GM23338 (cell line): ENCODE results near the gene A2ML1.

Experiments
- EZH2 ChIP-seq: fragments of 200-600 bp; sonication (generic); IDR thresholded peaks from one replicate; pipeline ENCODE4 v1.8.0; 2017; ENCODE audit warnings: antibody characterized with exemption, mild to moderate bottlenecking, low read depth; ENCODE audit not compliant: unreplicated experiment
- EZH2phosphoT487 ChIP-seq: fragments of 200-600 bp; sonication (generic); IDR thresholded peaks from one replicate; pipeline ENCODE4 v1.8.1; 2018; ENCODE audit warnings: antibody characterized with exemption; ENCODE audit not compliant: unreplicated experiment
- POLR2AphosphoS5 ChIP-seq: IDR thresholded peaks from 2 replicates; pipeline ENCODE4 v1.6.1; 2016; ENCODE audit warnings: antibody characterized with exemption, low read depth
- STAT1 ChIP-seq: IDR thresholded peaks from one replicate; pipeline ENCODE4 v1.6.1; 2016; ENCODE audit warnings: antibody characterized with exemption; ENCODE audit not compliant: unreplicated experiment
- ZNF114 ChIP-seq: fragments of 250-450 bp; sonication (Bioruptor Pico); IDR thresholded peaks from 2 replicates; pipeline ENCODE4 v1.5.0; 2020; ENCODE audit warnings: mild to moderate bottlenecking, moderate library complexity
- TF ChIP-seq, protein P1 (sequence below), 2 experiments: fragments of 200-600 bp in 1 of 2; sonication (generic) in 1 of 2; conservative IDR thresholded peaks; 2 replicates each; pipeline versions ENCODE4 v1.5.1 to v1.6.1; 2016 to 2017; ENCODE audit warnings: antibody characterized with exemption in 2 of 2, low read depth in 2 of 2, mild to moderate bottlenecking in 2 of 2, moderate library complexity in 1 of 2
- TF ChIP-seq, protein P2 (sequence below): IDR thresholded peaks from one replicate; pipeline ENCODE4 v1.6.1; 2018; ENCODE audit warnings: antibody characterized with exemption; ENCODE audit not compliant: unreplicated experiment

GRCh38 chr12:8866429-8866828 is 44.0 kb downstream of the A2ML1 start:
- TF ChIP-seq, protein P1, sequence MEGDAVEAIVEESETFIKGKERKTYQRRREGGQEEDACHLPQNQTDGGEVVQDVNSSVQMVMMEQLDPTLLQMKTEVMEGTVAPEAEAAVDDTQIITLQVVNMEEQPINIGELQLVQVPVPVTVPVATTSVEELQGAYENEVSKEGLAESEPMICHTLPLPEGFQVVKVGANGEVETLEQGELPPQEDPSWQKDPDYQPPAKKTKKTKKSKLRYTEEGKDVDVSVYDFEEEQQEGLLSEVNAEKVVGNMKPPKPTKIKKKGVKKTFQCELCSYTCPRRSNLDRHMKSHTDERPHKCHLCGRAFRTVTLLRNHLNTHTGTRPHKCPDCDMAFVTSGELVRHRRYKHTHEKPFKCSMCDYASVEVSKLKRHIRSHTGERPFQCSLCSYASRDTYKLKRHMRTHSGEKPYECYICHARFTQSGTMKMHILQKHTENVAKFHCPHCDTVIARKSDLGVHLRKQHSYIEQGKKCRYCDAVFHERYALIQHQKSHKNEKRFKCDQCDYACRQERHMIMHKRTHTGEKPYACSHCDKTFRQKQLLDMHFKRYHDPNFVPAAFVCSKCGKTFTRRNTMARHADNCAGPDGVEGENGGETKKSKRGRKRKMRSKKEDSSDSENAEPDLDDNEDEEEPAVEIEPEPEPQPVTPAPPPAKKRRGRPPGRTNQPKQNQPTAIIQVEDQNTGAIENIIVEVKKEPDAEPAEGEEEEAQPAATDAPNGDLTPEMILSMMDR (conservative IDR thresholded peaks at IDR 0.05; ENCODE audit: low read depth in 2 of 2): no peak
- TF ChIP-seq STAT1: no peak
- TF ChIP-seq POLR2AphosphoS5: no peak
- no peak for TF ChIP-seq EZH2phosphoT487
- TF ChIP-seq EZH2: no peak
- no peak for TF ChIP-seq ZNF114 (CRISPR knock-in tag)
- TF ChIP-seq, protein P2, sequence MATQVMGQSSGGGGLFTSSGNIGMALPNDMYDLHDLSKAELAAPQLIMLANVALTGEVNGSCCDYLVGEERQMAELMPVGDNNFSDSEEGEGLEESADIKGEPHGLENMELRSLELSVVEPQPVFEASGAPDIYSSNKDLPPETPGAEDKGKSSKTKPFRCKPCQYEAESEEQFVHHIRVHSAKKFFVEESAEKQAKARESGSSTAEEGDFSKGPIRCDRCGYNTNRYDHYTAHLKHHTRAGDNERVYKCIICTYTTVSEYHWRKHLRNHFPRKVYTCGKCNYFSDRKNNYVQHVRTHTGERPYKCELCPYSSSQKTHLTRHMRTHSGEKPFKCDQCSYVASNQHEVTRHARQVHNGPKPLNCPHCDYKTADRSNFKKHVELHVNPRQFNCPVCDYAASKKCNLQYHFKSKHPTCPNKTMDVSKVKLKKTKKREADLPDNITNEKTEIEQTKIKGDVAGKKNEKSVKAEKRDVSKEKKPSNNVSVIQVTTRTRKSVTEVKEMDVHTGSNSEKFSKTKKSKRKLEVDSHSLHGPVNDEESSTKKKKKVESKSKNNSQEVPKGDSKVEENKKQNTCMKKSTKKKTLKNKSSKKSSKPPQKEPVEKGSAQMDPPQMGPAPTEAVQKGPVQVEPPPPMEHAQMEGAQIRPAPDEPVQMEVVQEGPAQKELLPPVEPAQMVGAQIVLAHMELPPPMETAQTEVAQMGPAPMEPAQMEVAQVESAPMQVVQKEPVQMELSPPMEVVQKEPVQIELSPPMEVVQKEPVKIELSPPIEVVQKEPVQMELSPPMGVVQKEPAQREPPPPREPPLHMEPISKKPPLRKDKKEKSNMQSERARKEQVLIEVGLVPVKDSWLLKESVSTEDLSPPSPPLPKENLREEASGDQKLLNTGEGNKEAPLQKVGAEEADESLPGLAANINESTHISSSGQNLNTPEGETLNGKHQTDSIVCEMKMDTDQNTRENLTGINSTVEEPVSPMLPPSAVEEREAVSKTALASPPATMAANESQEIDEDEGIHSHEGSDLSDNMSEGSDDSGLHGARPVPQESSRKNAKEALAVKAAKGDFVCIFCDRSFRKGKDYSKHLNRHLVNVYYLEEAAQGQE: no peak
